Measurements from ENCODE around the gene AMER1.

- TF ChIP-seq CTCF (IDR thresholded peaks at IDR 0.05), result no peak
- TF ChIP-seq POLR2A (IDR thresholded peaks at IDR 0.05), result no peak
Measured at GRCh38 chrX:64151911-64152310, 53.6 kb downstream of the AMER1 start.
